Occipital lobe (tissue), 2 donors: ENCODE data around the gene ABTB2. TPM values are rescaled to one million over a fixed set of nuclear protein-coding genes. Genes with fewer than 3 reads are reported as not detected.
"Not testable (repeated sequence)": the region's sequence is repeated elsewhere in the genome, so short reads cannot be mapped to it uniquely, and the experiment has no call there.

ENCODE experiments used
- DNase-seq: peaks from one replicate; lab custom pipeline; 2025; lab: John Stamatoyannopoulos, UW
- total RNA-seq: library from RNA; depleted of rRNA; stranded (reverse); fragments of >200 nt; gene quantifications from one replicate; pipeline ENCODE4 v1.2.3, GENCODE V29; 2014

Gene ABTB2
- total RNA-seq, 1 donor from 2014 or later = 3.7 TPM

- DNase-seq = no peak
Measured at GRCh38 chr11:34191578-34191977, 166.2 kb downstream of the ABTB2 start.

GRCh38 chr11:34190192-34191139 lies 167.3 kb downstream of the ABTB2 start:
- no peak for DNase-seq

- DNase-seq = no peak
Measured at GRCh38 chr11:34189191-34189590, 168.6 kb downstream of the ABTB2 start.

GRCh38 chr11:34188181-34188580 lies 169.6 kb downstream of the ABTB2 start:
- DNase-seq = no peak

- DNase-seq = no peak
Measured at GRCh38 chr11:34185926-34186841, 171.6 kb downstream of the ABTB2 start.

- no peak for DNase-seq
Measured at GRCh38 chr11:34184505-34185015, 173.2 kb downstream of the ABTB2 start.

GRCh38 chr11:34183848-34184391 lies 173.9 kb downstream of the ABTB2 start:
- no peak for DNase-seq

- DNase-seq = no peak
Measured at GRCh38 chr11:34182921-34183685, 174.7 kb downstream of the ABTB2 start.

GRCh38 chr11:34182425-34182824 lies 175.4 kb downstream of the ABTB2 start:
- no peak for DNase-seq

- no peak for DNase-seq
Measured at GRCh38 chr11:34181856-34182405, 175.9 kb downstream of the ABTB2 start.

GRCh38 chr11:34181251-34181650 lies 176.6 kb downstream of the ABTB2 start:
- no peak for DNase-seq

- DNase-seq = not testable (repeated sequence)
Measured at GRCh38 chr11:34180814-34181165, 177.0 kb downstream of the ABTB2 start.

GRCh38 chr11:34180040-34180813 lies 177.6 kb downstream of the ABTB2 start:
- DNase-seq = no peak

- no peak for DNase-seq
Measured at GRCh38 chr11:34179026-34179675, 178.7 kb downstream of the ABTB2 start.

- no peak for DNase-seq
Measured at GRCh38 chr11:34178209-34178821, 179.5 kb downstream of the ABTB2 start.

- no peak for DNase-seq
Measured at GRCh38 chr11:34176751-34177209, 181.0 kb downstream of the ABTB2 start.

GRCh38 chr11:34175284-34176019 lies 182.4 kb downstream of the ABTB2 start:
- no peak for DNase-seq
